LNCAP (cell line): ENCODE measurements around the gene PEX14.

Experiments used
- CTCF ChIP-seq: fragments of 450-650 bp; IDR thresholded peaks from 2 replicates; pipeline ENCODE4 v1.5.1; 2017; ENCODE audit warnings: mild to moderate bottlenecking

Gene PEX14

GRCh38 chr1:10624256-10625050, 149.7 kb downstream of the PEX14 start:
- no peak for TF ChIP-seq CTCF

GRCh38 chr1:10625076-10625475, 150.3 kb downstream of the PEX14 start:
- no peak for TF ChIP-seq CTCF

- TF ChIP-seq CTCF: no peak
Measured at GRCh38 chr1:10625554-10625953, 150.8 kb downstream of the PEX14 start.

GRCh38 chr1:10626131-10626731, 151.5 kb downstream of the PEX14 start:
- TF ChIP-seq CTCF: no peak

- no peak for TF ChIP-seq CTCF
Measured at GRCh38 chr1:10626791-10627410, 152.2 kb downstream of the PEX14 start.

- TF ChIP-seq CTCF: no peak
Measured at GRCh38 chr1:10628685-10629084, 153.9 kb downstream of the PEX14 start.

GRCh38 chr1:10629091-10629815, 154.5 kb downstream of the PEX14 start:
- TF ChIP-seq CTCF: no peak
